Ureter (tissue), 1 donor: Measurements from ENCODE around the gene KIF1A. TPM values are rescaled to one million over a fixed set of nuclear protein-coding genes. Genes with fewer than 3 reads are reported as not detected.

Experiments used
- DNase-seq: peaks from one replicate; pipeline ENCODE4 v3.0.0-alpha.2; 2020; ENCODE audit warnings: low spot score
- total RNA-seq: library from RNA; stranded (reverse); gene quantifications from one replicate; pipeline ENCODE4 v1.2.4, GENCODE V29; 2023
- donor health status: DM: yes; HTN: yes; CAD: no.

The KIF1A gene
- total RNA-seq, 1 donor from 2014 or later, result 1.2 TPM

DNA sequence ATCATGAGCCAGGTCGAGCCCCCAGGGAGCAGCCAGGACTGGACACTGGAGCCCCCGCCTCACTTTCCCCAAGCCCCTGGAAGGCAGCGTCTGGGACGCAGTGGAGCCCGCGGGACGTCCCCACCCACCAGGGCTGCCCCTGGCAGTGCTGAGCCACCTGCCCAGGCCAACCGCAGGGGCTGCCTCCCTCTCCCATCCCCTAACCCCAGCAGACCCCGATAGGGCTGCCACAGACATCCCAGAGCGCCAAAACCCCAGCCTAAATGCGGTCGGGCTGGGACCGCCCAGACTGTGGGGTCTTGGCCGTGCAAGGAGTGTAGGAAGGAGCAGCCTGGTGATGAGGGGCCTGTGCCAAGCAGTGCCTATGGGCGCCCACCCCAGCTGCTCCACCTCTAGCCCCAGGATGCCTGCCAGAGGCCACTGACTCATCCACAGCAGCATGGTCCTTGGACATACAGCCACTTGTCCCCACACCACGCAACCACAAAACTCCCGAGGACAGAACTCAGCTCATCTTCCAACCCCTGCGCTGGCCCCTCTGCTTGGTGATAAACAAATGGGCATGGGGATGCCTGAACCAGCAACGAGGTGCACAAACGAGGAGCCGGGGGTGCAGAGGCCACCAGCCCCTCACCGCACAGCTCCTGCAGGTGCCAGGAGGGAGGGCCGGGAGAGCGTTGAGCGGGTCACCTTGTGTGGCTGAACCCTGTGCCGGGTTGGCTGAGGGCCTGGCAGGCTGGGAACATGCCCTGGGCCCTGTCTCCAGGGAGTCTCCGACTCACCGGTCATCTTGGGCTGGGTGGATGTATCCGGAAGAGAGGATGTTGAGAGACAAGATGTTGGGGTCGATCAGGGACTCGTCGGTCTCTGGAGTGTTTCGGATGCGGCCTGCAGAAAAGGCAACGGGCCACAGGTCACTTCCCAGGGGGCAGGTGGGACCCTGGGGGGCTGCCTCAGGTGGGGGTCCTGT, 83.5 kb downstream of the KIF1A start:
- DNase-seq, result no peak

DNA sequence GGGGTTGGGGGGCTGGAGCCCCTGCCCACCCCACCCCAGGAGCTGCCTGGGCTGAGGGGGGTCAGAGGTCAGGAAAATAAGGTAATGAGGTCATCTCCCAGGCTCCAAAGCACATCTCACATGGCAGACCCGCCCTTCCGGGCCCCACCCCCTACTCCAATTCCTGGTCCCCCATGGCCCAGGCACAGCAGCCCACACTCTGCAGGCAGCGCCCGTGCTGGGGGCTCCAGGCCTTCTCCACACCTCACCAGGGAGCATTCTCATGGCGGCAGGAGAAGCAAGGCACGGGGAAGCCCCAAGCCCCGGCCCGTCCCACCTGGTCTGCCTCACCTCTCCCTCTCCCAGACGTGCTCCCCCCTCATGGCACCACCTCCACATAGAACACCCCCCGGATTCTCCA, 84.5 kb downstream of the KIF1A start:
- no peak for DNase-seq

DNA sequence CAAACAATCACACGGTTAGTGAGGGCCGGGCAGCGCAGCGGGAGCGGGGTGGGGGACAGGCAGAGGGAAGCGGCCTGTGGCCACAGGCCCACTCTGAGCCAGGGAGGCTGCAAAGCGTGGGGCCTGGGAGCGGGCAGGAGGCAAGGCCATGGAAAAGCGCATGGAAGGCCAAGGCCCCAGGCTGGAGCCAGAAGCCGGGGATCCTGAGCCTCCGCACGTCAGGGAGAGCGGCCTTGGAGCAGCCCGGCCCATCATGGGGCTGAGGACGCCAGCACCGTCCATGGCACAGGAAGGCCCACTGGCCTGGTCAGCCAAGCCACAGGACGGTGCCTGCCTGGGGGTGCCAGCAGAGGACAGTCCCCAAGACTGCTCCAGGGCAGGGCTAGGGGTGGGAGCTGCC, 85.3 kb downstream of the KIF1A start:
- DNase-seq, result no peak

DNA sequence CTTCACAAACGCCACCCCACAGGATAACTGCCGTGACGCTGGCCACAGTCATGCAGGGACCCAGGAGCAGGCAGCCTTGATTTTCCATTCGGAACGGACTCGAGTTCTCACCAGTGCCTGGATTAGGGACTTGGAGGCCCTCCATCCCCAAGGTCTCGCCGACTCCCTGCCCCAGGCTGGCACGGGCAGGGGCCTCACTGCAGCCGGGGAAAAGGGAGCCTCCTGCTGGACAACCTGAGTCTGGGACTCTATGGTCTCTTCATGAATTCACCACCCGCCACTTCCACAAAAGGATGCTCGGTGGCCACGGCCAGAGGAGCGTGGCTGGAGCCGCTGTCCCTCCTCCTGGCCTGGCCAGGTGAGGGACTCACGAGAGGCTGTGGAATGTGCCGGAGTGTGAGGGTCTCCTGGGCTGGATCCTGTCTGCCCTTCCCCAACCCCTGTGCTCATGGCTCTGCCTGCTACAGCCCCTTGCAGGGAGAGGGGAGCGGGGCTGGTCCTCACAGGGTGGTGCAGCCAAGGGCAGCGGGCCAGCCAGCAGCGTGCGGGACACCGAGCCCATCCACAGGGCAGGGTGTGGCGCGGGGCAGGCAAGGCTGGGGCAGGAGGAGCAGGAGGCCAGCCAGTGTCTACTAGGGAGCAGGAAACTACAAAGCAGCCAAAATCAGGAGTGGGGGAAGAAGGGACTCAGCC, 86.1 kb downstream of the KIF1A start:
- DNase-seq, result no peak

DNA sequence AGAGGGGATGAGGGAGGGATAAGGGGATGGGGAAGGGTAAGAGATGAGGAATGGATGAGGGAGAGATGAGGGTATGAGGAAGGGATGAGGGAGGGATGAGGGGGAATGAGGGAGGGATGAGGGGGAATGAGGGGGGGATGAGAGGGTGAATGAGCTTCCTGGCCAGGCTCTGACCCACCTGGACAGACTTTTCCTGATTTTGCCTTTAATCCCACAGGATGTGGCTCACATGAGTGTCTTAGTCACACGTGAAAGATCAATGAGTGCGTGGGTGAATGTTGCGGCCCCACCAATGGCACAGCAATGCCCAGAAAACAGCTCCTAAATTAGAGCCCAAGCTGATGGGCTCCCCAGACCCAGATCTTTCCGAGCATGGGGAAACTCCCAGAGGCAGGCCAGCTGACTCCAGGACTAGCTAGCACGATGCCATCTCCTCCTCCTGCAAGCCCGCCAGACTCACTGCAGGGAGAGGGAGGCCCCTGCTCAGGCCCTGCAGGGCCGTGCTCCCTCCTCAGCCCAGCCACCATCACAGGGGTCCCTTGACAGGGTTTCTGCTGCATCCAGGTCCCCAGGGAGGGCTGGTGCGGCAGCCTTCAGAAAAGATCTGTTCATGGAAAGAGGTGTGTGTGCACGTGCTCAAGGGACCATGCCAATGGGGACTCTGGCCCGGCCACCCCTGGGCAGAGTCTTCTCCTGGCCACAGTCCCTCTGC, 87.0 kb downstream of the KIF1A start:
- DNase-seq, result no peak

DNA sequence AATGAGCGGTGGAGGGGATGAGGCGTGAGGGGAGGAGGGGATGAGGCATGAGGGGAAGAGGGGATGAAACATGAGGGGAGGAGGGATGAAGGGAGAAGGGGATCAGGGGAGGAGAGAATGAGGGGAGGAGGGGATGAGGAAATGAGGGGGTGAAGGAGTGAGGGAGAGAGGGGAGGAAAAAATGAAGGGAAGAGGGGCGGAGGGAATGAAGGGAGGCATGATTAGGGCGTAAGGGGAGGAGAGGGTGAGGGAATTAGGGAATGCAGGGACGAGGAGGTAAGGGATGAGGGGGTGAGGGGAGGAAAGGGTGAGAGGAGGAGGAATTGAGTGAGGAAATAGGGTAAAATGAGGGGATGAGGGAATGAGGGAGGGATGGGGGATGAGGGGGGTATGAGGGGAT, 87.8 kb downstream of the KIF1A start:
- DNase-seq, result no peak

DNA sequence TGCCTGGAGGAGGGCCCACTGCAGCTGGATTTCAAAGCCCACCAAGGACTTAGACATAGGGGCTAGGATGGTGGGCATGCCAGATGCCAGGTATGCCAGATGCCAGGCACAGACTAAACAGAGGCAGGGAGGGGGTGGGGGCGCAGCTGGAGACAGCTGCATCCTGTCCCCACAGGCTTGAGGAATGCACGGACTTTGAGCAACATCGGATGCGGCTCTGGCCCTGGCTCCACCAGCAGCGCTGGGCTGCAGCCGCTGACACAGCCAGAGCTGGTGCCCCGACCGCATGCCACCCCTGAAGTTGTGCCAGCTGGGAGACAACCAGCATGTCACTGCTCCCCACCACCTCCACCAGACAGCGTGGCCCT, 88.9 kb downstream of the KIF1A start:
- no peak for DNase-seq

DNA sequence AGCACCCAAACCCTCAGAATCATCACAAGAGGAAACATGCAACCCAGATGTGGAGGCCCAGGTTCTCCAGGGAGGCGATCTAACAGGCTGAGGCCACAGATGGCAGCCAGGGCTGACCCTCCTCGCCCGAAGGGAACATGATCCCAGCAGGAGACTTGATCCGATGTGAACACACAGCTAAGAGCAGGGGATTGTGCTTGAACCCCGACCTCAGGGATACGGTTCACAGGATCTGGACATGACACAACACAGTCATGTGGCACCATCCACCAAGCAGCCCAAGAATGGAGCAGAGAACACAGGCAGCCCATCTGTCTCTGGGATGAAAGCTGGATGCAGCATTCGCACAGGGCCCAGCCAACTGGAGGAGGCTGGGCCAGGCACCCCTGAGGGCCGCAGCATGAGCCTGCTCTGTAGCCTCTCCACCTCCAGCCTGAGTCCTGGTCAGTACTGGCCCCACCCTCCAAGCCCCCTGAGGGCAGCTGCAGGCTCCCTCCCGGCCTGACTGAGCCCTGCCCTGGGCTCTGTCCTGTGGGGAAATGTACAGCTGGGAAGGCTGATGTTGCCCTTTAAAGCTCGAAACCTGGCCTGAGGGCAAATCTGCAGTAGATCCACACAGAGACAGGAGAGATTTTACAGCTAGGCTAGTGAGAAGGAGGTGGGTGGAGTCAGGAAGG, 89.4 kb downstream of the KIF1A start:
- DNase-seq, result no peak

DNA sequence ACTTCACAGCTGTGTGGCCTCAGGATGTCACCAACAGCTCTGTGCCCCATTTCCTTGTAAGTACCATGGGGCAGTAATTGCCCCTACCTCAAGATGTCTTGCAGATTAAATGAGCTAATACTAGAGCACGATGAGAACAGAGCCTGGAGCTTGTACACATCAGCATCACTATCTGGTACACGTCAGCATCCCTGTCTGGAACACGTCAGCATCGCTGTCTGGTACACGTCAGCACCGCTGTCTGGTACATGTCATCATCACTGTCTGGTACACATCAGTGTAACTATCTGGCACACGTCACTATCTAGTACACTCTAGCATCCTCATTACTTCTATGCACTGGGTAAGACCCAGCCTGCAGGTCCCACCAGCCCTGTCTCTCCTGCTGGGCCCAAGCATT, 91.2 kb downstream of the KIF1A start:
- no peak for DNase-seq

DNA sequence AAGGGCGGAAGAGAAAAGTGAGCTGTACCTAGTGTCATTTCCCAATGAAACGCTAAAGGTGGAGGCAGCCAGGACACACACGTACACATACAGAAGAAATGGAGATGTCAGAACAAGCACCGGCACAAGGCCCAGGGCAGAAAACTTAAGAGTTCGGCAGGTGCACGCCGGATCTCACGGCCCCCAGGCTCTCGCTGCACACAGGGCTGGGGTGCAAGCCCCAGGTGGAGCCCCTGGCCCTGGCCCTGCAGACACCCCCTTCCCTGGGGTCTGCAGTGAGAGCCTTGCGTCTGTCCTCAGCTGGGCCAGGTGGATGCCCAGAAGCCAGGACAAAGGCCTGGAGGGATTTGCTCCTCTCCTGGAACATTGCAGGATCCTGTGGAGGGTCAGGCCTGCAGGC, 91.7 kb downstream of the KIF1A start:
- DNase-seq, result no peak

DNA sequence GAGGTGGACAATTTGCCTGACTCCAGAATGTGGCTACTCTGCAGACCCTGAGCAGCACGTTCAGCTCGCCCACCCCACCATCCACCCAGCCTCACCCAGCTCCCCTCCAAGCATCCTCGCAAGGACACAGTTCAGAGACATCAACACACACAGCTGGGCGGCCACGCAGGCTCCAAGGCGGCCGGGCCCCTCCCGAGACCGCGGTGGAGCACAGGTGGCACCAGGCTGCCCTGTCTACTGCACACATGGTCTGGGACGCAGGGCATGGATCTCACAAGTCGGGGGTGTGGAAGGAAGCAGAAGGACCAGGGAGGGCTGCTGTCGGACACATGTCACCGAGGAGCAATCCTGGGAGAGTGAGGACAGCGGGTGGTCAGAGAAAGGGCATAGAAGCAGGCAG, 92.1 kb downstream of the KIF1A start:
- no peak for DNase-seq

DNA sequence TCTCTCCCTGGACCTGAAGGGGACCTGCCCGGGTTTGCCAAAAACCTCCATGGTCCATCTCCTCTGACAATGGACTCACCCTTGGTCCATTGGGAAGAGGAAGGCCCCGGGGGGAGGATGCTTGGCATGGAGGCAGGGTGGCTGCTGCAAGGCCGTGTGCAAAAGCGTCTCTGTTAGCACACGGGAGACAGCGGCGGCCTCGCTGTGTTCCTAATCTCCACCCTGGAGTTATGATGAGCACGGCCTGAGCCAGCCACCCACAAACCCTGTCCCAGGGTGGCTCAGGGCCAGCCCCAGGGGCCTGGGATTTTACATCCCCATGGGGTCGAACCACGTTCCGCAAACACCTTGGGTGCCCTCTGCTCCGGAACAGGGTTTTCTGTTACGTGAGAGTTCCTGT, 92.6 kb downstream of the KIF1A start:
- no peak for DNase-seq

DNA sequence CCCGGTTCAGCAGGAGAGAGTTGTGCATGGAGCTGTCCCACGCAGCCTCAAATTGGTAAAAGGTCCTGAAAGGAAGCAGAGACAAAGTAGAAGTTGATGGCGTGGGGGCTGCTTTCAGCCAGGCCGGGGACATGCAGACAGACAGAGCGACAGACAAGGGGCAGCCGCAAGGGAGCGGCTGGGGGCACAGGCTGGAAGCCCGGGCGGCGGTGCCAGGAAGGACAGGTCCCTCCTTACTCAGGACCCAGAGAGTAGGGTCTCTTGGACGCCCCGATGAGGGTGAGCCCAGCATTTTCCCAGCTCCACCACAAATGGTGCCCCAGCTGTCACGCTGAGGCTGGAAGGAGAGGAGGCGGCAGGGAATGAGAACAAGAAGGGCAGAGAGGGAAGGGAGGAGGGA, 93.1 kb downstream of the KIF1A start:
- no peak for DNase-seq

DNA sequence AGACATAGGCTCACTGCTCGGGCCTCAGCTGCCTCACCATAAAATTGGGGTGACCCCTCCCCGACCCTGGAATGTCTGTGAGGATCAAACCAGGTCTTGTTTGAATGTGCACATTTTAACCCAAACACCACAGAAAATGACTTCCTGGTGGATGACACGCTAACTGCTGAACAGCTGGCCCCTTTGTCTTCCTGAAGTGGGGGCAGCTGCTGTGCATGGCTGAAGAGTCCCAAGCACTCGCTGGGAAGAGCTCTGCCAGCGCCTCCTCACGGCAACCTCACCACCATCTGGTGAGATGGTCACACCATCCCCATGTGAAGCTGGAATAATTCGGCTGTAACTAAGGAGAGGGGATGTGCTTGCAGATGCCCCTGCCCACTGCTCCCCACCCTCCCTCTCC, 94.3 kb downstream of the KIF1A start:
- no peak for DNase-seq

DNA sequence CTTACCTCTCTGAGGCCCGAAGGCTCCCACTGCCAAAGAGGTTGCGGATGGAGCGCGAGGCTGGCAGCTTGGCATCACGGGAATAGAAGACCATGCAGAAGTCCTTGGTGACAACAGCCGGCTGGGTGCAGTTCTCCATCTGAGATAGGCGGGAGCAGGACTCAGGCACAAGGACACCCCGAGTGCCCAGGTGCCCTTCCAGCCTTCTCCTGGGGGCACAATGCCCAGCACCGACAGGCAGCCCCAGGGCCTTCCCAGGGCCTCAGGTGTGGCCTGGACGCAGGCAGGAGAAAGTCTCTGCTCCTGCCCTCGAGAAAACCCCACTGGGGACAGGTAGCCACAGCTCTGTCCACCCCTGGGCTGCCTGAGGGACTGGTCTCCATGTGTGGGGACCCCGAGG, 94.8 kb downstream of the KIF1A start:
- DNase-seq, result no peak

DNA sequence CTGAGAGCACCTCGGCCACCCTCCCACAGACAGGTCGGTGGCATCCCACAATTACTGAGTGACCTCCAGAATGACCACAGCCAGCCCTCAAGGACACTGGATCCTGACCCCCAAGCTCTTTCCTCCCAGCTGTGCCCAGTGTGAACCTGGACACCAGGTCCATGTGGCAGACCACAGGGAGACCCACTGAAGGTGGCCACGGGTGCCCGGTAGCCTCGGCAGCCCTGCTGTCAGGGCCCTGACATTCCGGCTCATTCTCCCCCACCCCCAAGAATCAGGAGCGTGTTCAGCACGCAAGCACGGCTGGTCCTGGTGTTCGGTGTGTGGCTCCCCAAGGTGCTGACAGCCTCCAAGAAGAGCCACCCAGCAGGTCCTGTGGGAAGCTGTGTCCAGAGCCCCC, 95.6 kb downstream of the KIF1A start:
- no peak for DNase-seq

DNA sequence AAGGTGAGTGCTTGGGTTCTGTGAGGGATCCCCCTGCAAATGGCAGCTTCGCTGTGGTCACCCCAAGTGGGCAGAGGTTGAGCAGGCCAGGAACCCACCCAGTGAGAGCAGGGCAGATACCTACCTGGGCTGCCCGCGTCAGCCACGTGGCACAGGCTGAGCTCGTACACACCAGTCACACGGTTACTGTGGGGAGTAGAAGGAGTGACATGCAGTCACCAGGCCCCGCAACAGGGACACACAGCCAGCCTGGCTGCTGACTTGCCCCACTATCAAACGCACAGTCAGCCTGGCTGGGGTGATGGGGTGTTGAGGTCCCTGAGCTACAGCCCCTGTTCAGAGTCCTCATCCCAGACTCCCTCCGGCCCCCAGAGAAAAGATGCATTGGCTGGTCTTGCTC, 96.2 kb downstream of the KIF1A start:
- DNase-seq, result no peak

DNA sequence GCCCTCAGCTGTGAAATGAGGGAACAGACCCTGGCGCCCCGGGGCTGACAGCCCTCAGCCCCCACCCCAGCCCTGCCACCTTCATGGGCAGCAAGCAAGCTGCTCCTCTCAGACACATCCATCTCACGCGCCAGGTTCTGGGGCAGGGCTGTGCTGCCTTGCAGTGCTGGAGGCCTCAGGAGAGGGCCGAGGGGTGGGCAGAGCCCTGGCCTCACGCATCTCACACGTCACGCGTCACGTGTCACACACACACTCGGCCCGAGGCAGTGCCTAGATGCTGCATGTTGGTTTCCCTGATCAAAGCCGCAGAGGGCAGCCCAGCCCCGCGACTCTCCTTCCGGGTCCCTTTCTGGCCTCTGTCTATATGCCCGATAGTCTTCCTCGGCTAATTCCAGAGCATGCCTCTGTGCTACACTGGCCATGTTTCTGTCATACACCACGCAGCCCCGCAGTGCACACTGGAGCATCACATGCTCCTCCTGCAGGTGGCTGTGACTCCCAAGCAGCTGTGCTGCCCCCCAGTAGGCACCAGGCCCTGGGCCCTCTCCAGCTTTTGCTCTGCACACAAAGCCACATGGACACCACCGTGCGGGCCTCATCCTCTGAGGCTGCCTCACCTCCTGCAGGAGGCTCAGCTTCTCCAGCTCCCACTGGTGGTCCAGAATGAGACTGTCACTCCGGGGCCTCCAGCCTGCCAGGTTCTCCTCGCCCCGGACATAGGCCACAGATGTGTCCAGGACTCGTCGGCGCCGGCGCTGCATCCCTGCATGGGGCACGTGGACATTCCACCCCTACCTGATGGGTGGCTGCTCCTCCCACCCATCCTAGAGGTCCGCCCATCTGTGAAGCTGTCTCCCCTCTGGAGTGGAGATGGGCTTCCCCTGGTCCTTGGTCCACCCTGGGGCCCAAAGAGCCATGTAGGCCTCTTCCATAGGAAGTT, 97.0 kb downstream of the KIF1A start:
- no peak for DNase-seq

DNA sequence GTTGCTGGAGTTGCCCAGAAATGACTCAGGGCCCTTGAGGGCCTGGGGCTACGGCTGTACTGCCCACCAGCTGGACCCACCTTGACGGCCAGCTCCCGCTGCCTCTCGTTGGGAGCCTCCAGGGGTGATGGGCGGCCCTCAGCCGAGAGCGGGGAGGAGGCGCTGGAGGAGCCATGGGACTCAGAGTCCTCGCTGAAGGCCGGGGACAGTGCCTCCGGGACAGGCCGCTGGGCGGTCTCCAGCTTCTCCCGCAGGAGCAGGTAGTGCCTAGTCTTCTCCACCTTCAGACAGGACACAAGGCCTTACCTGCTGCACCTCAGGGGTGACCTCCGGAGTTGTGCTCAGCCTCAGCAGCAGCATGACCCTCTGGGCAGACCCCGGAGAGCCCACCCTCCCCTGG, 97.6 kb downstream of the KIF1A start:
- DNase-seq, result no peak

DNA sequence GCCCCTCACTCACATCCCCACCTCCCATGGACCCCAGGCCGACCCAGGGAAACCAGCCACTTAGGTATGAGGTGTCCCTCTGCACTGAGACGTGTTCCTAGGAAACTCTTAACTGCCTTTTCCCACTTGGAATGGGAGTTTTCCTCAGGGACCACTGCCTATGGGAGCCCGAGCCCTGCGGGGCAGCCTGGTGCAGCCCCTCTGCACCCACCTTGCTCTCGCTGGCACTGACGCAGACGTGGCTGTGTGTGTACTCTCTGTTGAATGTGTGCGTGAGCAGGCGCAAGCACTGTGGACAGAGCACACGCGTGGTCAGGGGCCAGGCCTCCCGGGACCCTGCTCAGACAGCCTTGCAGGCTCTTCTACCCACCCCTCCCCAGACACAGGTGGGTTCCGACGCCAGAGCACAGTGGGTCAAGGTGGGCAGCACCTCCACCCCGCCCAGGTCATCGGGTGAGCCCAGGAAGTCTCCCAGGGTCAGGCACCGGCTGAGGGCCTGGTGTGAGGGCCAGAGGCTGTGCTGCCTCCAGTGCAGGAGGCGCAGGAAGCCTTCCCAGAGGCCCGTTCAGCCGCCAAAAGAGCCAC, 98.3 kb downstream of the KIF1A start:
- DNase-seq, result no peak
